ENCODE data around the gene NOC3L. TPM values are rescaled to one million over a fixed set of nuclear protein-coding genes. Genes with fewer than 3 reads are reported as not detected.

The NOC3L gene
- total and polyA plus RNA-seq, 9 of the 15 experiments (the other 6 are each of a cell fraction or from before 2014, with no cell fraction given) = 23.8 to 57.6 (median 32.6) TPM

DNA sequence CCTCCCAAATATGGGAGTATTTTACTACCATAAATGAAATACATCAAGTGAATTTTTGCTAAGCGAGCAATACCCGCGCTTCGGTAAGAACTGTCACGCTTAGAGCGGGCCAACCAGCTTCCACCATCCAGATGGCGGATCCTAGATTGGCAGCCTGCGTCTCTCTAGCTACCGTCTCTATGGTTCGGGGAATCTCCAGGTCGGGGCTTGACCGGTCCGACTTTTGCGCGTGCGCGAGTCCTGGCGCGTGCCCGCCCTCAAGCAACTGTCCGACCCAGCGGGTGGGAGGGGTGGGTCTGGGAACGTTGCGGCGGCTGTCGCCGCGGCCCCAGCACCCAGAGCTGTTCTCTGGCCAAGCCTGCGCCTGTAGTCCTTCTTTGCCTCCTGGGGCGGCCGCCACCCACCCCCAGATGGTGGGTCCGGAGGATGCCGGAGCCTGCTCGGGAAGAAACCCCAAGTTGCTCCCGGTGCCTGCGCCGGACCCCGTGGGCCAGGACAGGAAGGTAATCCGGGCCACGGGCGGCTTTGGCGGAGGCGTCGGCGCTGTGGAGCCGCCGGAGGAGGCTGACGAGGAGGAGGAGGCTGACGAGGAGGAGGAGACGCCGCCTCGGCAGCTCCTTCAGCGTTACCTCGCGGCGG lies 39.6 kb upstream of the NOC3L start, which contains the start of gene TBC1D12 (continued):
- TF ChIP-seq, protein P1, sequence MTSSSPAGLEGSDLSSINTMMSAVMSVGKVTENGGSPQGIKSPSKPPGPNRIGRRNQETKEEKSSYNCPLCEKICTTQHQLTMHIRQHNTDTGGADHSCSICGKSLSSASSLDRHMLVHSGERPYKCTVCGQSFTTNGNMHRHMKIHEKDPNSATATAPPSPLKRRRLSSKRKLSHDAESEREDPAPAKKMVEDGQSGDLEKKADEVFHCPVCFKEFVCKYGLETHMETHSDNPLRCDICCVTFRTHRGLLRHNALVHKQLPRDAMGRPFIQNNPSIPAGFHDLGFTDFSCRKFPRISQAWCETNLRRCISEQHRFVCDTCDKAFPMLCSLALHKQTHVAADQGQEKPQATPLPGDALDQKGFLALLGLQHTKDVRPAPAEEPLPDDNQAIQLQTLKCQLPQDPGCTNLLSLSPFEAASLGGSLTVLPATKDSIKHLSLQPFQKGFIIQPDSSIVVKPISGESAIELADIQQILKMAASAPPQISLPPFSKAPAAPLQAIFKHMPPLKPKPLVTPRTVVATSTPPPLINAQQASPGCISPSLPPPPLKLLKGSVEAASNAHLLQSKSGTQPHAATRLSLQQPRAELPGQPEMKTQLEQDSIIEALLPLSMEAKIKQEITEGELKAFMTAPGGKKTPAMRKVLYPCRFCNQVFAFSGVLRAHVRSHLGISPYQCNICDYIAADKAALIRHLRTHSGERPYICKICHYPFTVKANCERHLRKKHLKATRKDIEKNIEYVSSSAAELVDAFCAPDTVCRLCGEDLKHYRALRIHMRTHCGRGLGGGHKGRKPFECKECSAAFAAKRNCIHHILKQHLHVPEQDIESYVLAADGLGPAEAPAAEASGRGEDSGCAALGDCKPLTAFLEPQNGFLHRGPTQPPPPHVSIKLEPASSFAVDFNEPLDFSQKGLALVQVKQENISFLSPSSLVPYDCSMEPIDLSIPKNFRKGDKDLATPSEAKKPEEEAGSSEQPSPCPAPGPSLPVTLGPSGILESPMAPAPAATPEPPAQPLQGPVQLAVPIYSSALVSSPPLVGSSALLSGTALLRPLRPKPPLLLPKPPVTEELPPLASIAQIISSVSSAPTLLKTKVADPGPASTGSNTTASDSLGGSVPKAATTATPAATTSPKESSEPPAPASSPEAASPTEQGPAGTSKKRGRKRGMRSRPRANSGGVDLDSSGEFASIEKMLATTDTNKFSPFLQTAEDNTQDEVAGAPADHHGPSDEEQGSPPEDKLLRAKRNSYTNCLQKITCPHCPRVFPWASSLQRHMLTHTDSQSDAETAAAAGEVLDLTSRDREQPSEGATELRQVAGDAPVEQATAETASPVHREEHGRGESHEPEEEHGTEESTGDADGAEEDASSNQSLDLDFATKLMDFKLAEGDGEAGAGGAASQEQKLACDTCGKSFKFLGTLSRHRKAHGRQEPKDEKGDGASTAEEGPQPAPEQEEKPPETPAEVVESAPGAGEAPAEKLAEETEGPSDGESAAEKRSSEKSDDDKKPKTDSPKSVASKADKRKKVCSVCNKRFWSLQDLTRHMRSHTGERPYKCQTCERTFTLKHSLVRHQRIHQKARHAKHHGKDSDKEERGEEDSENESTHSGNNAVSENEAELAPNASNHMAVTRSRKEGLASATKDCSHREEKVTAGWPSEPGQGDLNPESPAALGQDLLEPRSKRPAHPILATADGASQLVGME (CRISPR knock-in tag; IDR thresholded peaks at IDR 0.05) = no peak
- TF ChIP-seq, protein P2, sequence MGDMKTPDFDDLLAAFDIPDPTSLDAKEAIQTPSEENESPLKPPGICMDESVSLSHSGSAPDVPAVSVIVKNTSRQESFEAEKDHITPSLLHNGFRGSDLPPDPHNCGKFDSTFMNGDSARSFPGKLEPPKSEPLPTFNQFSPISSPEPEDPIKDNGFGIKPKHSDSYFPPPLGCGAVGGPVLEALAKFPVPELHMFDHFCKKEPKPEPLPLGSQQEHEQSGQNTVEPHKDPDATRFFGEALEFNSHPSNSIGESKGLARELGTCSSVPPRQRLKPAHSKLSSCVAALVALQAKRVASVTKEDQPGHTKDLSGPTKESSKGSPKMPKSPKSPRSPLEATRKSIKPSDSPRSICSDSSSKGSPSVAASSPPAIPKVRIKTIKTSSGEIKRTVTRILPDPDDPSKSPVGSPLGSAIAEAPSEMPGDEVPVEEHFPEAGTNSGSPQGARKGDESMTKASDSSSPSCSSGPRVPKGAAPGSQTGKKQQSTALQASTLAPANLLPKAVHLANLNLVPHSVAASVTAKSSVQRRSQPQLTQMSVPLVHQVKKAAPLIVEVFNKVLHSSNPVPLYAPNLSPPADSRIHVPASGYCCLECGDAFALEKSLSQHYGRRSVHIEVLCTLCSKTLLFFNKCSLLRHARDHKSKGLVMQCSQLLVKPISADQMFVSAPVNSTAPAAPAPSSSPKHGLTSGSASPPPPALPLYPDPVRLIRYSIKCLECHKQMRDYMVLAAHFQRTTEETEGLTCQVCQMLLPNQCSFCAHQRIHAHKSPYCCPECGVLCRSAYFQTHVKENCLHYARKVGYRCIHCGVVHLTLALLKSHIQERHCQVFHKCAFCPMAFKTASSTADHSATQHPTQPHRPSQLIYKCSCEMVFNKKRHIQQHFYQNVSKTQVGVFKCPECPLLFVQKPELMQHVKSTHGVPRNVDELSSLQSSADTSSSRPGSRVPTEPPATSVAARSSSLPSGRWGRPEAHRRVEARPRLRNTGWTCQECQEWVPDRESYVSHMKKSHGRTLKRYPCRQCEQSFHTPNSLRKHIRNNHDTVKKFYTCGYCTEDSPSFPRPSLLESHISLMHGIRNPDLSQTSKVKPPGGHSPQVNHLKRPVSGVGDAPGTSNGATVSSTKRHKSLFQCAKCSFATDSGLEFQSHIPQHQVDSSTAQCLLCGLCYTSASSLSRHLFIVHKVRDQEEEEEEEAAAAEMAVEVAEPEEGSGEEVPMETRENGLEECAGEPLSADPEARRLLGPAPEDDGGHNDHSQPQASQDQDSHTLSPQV (IDR thresholded peaks at IDR 0.05) = no peak
- no peak for TF ChIP-seq TCF3 (CRISPR knock-in tag; IDR thresholded peaks at IDR 0.05)
- no peak for TF ChIP-seq LCOR (CRISPR knock-in tag; IDR thresholded peaks at IDR 0.05)
- TF ChIP-seq ZNF197 (CRISPR knock-in tag; IDR thresholded peaks at IDR 0.05; ENCODE audit: low read depth) = no peak
- TF ChIP-seq SMC3 (conservative IDR thresholded peaks at IDR 0.05; ENCODE audit: insufficient read depth, low read depth, low read length) = no peak
- no peak for TF ChIP-seq POLR2AphosphoS2 (IDR thresholded peaks at IDR 0.05; ENCODE audit: low read length)
- TF ChIP-seq POLR2H (tag; IDR thresholded peaks at IDR 0.05; ENCODE audit: low read depth) = no peak
- TF ChIP-seq, protein P3, sequence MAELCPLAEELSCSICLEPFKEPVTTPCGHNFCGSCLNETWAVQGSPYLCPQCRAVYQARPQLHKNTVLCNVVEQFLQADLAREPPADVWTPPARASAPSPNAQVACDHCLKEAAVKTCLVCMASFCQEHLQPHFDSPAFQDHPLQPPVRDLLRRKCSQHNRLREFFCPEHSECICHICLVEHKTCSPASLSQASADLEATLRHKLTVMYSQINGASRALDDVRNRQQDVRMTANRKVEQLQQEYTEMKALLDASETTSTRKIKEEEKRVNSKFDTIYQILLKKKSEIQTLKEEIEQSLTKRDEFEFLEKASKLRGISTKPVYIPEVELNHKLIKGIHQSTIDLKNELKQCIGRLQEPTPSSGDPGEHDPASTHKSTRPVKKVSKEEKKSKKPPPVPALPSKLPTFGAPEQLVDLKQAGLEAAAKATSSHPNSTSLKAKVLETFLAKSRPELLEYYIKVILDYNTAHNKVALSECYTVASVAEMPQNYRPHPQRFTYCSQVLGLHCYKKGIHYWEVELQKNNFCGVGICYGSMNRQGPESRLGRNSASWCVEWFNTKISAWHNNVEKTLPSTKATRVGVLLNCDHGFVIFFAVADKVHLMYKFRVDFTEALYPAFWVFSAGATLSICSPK (IDR thresholded peaks at IDR 0.05; ENCODE audit: borderline replicate concordance) = no peak
- TF ChIP-seq GABPB1 (CRISPR knock-in tag; IDR thresholded peaks at IDR 0.05) = peak; percentile 39; the same call in 1 of the 2 replicates
- no peak for TF ChIP-seq STAT5B (CRISPR knock-in tag; IDR thresholded peaks at IDR 0.05)
- TF ChIP-seq ZZZ3 (IDR thresholded peaks at IDR 0.05) = no peak
- no peak for TF ChIP-seq NFXL1 (CRISPR knock-in tag; IDR thresholded peaks at IDR 0.05)
- TF ChIP-seq SPI1 (IDR thresholded peaks at IDR 0.05; ENCODE audit: borderline replicate concordance, low read depth, low read length) = no peak
- 0 out of 2 replicates have a peak, but pooled peaks have one; percentile 6 for TF ChIP-seq ETV1 (tag; conservative IDR thresholded peaks at IDR 0.05; ENCODE audit: low read depth)
- no peak for TF ChIP-seq ZC3H4 (CRISPR knock-in tag; IDR thresholded peaks at IDR 0.05; ENCODE audit: borderline replicate concordance)
